ENCODE data around the gene ZCCHC3. TPM values are rescaled to one million over a fixed set of nuclear protein-coding genes. Genes with fewer than 3 reads are reported as not detected.

The ZCCHC3 gene
- total RNA-seq, 1 experiment from 2014 or later = 43.6 TPM

DNA sequence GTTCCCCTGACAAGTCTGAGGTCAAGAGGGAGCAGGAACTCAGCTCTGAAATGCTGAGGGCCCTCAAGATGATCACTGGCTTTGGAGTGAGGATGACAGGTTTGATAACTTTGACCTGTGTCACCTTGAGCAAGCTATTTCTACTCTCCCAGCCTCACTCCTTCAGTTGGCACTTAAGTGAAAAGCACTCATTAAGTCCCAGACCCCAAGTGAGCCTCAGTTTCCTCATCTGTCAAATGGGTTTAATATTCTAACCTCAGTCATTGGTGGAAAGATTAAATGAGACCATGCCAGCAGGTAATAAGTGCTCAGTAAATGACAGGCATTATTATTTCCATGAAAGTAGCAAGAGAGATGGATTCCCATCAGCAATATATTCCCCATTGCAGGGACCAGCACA lies 25.8 kb upstream of the ZCCHC3 start (continued):
- TF ChIP-seq, protein P1, sequence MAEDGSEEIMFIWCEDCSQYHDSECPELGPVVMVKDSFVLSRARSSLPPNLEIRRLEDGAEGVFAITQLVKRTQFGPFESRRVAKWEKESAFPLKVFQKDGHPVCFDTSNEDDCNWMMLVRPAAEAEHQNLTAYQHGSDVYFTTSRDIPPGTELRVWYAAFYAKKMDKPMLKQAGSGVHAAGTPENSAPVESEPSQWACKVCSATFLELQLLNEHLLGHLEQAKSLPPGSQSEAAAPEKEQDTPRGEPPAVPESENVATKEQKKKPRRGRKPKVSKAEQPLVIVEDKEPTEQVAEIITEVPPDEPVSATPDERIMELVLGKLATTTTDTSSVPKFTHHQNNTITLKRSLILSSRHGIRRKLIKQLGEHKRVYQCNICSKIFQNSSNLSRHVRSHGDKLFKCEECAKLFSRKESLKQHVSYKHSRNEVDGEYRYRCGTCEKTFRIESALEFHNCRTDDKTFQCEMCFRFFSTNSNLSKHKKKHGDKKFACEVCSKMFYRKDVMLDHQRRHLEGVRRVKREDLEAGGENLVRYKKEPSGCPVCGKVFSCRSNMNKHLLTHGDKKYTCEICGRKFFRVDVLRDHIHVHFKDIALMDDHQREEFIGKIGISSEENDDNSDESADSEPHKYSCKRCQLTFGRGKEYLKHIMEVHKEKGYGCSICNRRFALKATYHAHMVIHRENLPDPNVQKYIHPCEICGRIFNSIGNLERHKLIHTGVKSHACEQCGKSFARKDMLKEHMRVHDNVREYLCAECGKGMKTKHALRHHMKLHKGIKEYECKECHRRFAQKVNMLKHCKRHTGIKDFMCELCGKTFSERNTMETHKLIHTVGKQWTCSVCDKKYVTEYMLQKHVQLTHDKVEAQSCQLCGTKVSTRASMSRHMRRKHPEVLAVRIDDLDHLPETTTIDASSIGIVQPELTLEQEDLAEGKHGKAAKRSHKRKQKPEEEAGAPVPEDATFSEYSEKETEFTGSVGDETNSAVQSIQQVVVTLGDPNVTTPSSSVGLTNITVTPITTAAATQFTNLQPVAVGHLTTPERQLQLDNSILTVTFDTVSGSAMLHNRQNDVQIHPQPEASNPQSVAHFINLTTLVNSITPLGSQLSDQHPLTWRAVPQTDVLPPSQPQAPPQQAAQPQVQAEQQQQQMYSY (CRISPR knock-in tag; IDR thresholded peaks at IDR 0.05) = no peak
- TF ChIP-seq JUN (CRISPR knock-in tag; IDR thresholded peaks at IDR 0.05) = no peak
- no peak for TF ChIP-seq ELF4 (CRISPR knock-in tag; IDR thresholded peaks at IDR 0.05; ENCODE audit: low read depth)

GRCh38 chr20:272718-273117 lies 24.7 kb upstream of the ZCCHC3 start:
- Mint-ChIP-seq H3K36me3 (peaks cover 43% of the 10 kb centered on the region), H3K4me1 (peaks cover 3% of the 10 kb centered on the region), H3K27ac (no peak overlapping the region), H3K4me3 (no peak overlapping the region), H3K27me3 (ENCODE audit: low read depth) (peaks cover 21% of the 10 kb centered on the region), H3K9me3 (no peaks in the 10 kb centered on the region)
- POLR2A ChIA-PET = no interaction called here
- DNase-seq (ENCODE audit: low spot score) = no peak
- ATAC-seq = no peak
- TF ChIP-seq, protein P2, sequence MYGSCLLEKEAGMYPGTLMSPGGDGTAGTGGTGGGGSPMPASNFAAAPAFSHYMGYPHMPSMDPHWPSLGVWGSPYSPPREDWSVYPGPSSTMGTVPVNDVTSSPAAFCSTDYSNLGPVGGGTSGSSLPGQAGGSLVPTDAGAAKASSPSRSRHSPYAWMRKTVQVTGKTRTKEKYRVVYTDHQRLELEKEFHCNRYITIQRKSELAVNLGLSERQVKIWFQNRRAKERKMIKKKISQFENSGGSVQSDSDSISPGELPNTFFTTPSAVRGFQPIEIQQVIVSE (CRISPR knock-in tag; IDR thresholded peaks at IDR 0.05; ENCODE audit: borderline replicate concordance) = no peak
- no peak for TF ChIP-seq RELA (CRISPR knock-in tag; IDR thresholded peaks at IDR 0.05; ENCODE audit: borderline replicate concordance)
- CTCF ChIA-PET = interaction anchor here (0.8 kb wide), 1 partner anchor 51 kb away, joined by 3 read pairs; no protein-coding TSS in a partner anchor

DNA sequence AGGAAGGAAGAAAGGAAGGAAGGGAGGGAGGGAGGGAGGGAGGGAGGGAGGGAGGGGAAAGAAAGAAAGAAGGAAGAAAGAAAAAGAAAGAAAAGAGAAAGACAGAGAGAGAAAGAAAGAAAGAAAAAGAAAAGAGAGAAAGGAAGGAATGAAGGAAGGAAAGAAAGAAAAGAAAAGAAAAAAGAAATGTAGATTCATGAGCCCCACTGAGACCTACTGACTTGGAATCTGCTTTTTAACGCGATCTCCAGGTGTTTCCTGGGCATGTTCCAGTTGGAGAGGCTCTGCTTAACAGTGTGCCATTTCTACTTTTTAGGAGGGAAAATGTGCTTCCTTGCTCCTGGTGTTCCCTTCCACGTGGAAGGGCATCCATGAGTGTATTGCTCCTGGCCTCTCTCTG lies 23.5 kb upstream of the ZCCHC3 start:
- Mint-ChIP-seq H3K27me3 (ENCODE audit: low read depth) (peaks cover 10% of the 10 kb centered on the region), H3K4me1 (peaks cover 13% of the 10 kb centered on the region), H3K4me3 (no peak overlapping the region), H3K9me3 (no peaks in the 10 kb centered on the region), H3K36me3 (peaks cover 52% of the 10 kb centered on the region), H3K27ac (no peak overlapping the region)
- CTCF ChIA-PET = interaction anchor here (1.4 kb wide), 1 partner anchor 57 kb away, joined by 4 read pairs; no protein-coding TSS in a partner anchor
- POLR2A ChIA-PET = no interaction called here
- DNase-seq (ENCODE audit: low spot score) (no peak), ATAC-seq (no peak)
- TF ChIP-seq TCF7 (CRISPR knock-in tag; IDR thresholded peaks at IDR 0.05; ENCODE audit: low read depth) (no peak), FOXK1 (CRISPR knock-in tag; IDR thresholded peaks at IDR 0.05) (no peak), ETV6 (CRISPR knock-in tag; IDR thresholded peaks at IDR 0.05) (no peak), EMX1 (CRISPR knock-in tag; IDR thresholded peaks at IDR 0.05) (no peak), ZNF512 (CRISPR knock-in tag; IDR thresholded peaks at IDR 0.05; ENCODE audit: borderline replicate concordance) (no peak), FOXP1 (CRISPR knock-in tag; IDR thresholded peaks at IDR 0.05; ENCODE audit: borderline replicate concordance) (no peak), ZBTB21 (CRISPR knock-in tag; IDR thresholded peaks at IDR 0.05; ENCODE audit: borderline replicate concordance) (no peak), NFATC4 (CRISPR knock-in tag; IDR thresholded peaks at IDR 0.05) (no peak), ZNF219 (CRISPR knock-in tag; IDR thresholded peaks at IDR 0.05; ENCODE audit: borderline replicate concordance) (no peak), JAZF1 (CRISPR knock-in tag; IDR thresholded peaks at IDR 0.05) (no peak), IRF2 (CRISPR knock-in tag; IDR thresholded peaks at IDR 0.05; ENCODE audit: borderline replicate concordance, low read depth) (no peak), TEAD4 (CRISPR knock-in tag; IDR thresholded peaks at IDR 0.05) (no peak), NFE2L1 (CRISPR knock-in tag; IDR thresholded peaks at IDR 0.05) (no peak), ZNF423 (CRISPR knock-in tag; IDR thresholded peaks at IDR 0.05) (no peak), NFYB (CRISPR knock-in tag; conservative IDR thresholded peaks at IDR 0.05; ENCODE audit: low read depth) (no peak), ERG (CRISPR knock-in tag; IDR thresholded peaks at IDR 0.05) (no peak)
- TF ChIP-seq, protein P3, sequence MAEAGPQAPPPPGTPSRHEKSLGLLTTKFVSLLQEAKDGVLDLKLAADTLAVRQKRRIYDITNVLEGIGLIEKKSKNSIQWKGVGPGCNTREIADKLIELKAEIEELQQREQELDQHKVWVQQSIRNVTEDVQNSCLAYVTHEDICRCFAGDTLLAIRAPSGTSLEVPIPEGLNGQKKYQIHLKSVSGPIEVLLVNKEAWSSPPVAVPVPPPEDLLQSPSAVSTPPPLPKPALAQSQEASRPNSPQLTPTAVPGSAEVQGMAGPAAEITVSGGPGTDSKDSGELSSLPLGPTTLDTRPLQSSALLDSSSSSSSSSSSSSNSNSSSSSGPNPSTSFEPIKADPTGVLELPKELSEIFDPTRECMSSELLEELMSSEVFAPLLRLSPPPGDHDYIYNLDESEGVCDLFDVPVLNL (CRISPR knock-in tag; IDR thresholded peaks at IDR 0.05; ENCODE audit: borderline replicate concordance, low read depth) = no peak

Measured in WTC11 (cell line).